GM12878 (cell line): ENCODE measurements around the gene BBOX1. TPM values are rescaled to one million over a fixed set of nuclear protein-coding genes. Genes with fewer than 3 reads are reported as not detected.

Source experiments
- ATAC-seq: fragments of 200-7000 bp; cut with Tn5 transposase; 3 replicates; pipeline ENCODE4 v1.9.1; 2020; ENCODE audit warnings: mild to moderate bottlenecking, moderate library complexity
- BruUV-seq: library from RNA; stranded (reverse); fragments of 400-500 nt; replicated peaks from 2 replicates; lab custom pipeline; 2021; lab: Mats Ljungman, UMichigan
- CTCF ChIA-PET: fragments of 300-600 bp; sonication (Branson Sonifier 250); formaldehyde crosslinking; extraction: SDS; loops from one replicate; lab custom pipeline; 2021; ENCODE audit warnings: inconsistent platforms; lab: Yijun Ruan, JAX
- POLR2A ChIA-PET: fragments of 350-600 bp; formaldehyde crosslinking; extraction: SDS; loops from one replicate; lab custom pipeline; 2021; ENCODE audit warnings: inconsistent platforms; lab: Charles Lee
- RAD21 ChIA-PET: fragments of 300-600 bp; sonication (Branson Sonifier 250); formaldehyde crosslinking; loops from one replicate; lab custom pipeline; 2023; ENCODE audit warnings: antibody characterized with exemption; ENCODE audit not compliant: unreplicated experiment; lab: Charles Lee
- SMC1A ChIA-PET: fragments of 300-600 bp; sonication (Branson Sonifier 250); formaldehyde crosslinking; loops from one replicate; lab custom pipeline; 2023; ENCODE audit not compliant: unreplicated experiment, uncharacterized antibody; lab: Charles Lee
- DNase-seq: peaks from one replicate; pipeline ENCODE4 v3.0.0-alpha.2; 2011; ENCODE audit warnings: low read depth, low spot score
- FAIRE-seq: peaks from 3 replicates; lab custom pipeline; 2011; peaks lifted over from hg19 to GRCh38; lab: Jason Lieb, UNC
- H2AFZ ChIP-seq: 2 replicates; pipeline ENCODE4 v1.6.0; 2011; ENCODE audit warnings: low read depth, low read length, control low read depth; ENCODE audit not compliant: control insufficient read depth
- H3K27ac ChIP-seq: 2 replicates; pipeline ENCODE4 v1.5.1; 2011; ENCODE audit warnings: control low read depth; ENCODE audit not compliant: control insufficient read depth, insufficient read depth
- H3K27me3 ChIP-seq, 2 experiments: replicated peaks in 1 of 2; 2 replicates each; pipeline versions ENCODE4 v1.6.0 to v1.6.1; 2011; ENCODE audit warnings: low read length in 1 of 2; ENCODE audit not compliant: control insufficient read depth in 2 of 2, insufficient read depth in 2 of 2
- H3K36me3 ChIP-seq, 2 experiments: 2 replicates each; pipeline ENCODE4 v1.5.1; 2011; ENCODE audit warnings: low read length in 1 of 2; ENCODE audit not compliant: control insufficient read depth in 2 of 2, insufficient read depth in 2 of 2
- H3K4me1 ChIP-seq: 2 replicates; pipeline ENCODE4 v1.6.1; 2011; ENCODE audit warnings: mild to moderate bottlenecking, low read length, moderate library complexity, mixed read lengths; ENCODE audit not compliant: control insufficient read depth, insufficient read depth
- H3K4me2 ChIP-seq: 2 replicates; pipeline ENCODE4 v1.6.0; 2011; ENCODE audit warnings: control low read depth; ENCODE audit not compliant: control insufficient read depth, insufficient read depth
- H3K4me3 ChIP-seq: fragments of 200-600 bp; sonication (generic); 2 replicates; pipeline ENCODE4 v1.5.1; 2016
- H3K79me2 ChIP-seq: 2 replicates; pipeline ENCODE4 v1.6.0; 2011; ENCODE audit warnings: low read length; ENCODE audit not compliant: control insufficient read depth, insufficient read depth
- H3K9ac ChIP-seq: 2 replicates; pipeline ENCODE4 v1.8.0; 2011; ENCODE audit warnings: low read length, control low read depth, mixed read lengths; ENCODE audit not compliant: control insufficient read depth, insufficient read depth
- H3K9me3 ChIP-seq: replicated peaks from 3 replicates; pipeline ENCODE4 v1.5.1; 2011; ENCODE audit warnings: mild to moderate bottlenecking, low read length; ENCODE audit not compliant: control insufficient read depth, insufficient read depth
- H4K20me1 ChIP-seq: 2 replicates; pipeline ENCODE4 v1.6.0; 2011; ENCODE audit not compliant: control insufficient read depth, insufficient read depth
- CREM ChIP-seq: IDR thresholded peaks from 2 replicates; pipeline ENCODE4 v1.6.1; 2014; ENCODE audit warnings: antibody characterized with exemption, low read depth
- ESRRA ChIP-seq: IDR thresholded peaks from 2 replicates; pipeline ENCODE4 v1.6.1; 2012; ENCODE audit warnings: mild to moderate bottlenecking, low read length, improper control_type of control experiment
- HDGF ChIP-seq: fragments of 450-650 bp; IDR thresholded peaks from 2 replicates; pipeline ENCODE4 v1.6.1; 2016; ENCODE audit warnings: antibody characterized with exemption
- JUND ChIP-seq: IDR thresholded peaks from 2 replicates; pipeline ENCODE4 v1.6.1; 2012; ENCODE audit warnings: low read depth, mild to moderate bottlenecking, low read length, improper control_type of control experiment, moderate library complexity
- MXI1 ChIP-seq: fragments of 150-350 bp; IDR thresholded peaks from 2 replicates; pipeline ENCODE4 v1.6.1; 2011; ENCODE audit warnings: low read depth, mild to moderate bottlenecking, inconsistent platforms, low read length, improper control_type of control experiment
- NBN ChIP-seq: fragments of 450-650 bp; IDR thresholded peaks from 2 replicates; pipeline ENCODE4 v1.6.1; 2016
- NR2C1 ChIP-seq: fragments of 450-650 bp; IDR thresholded peaks from 2 replicates; pipeline ENCODE4 v1.6.1; 2017; ENCODE audit warnings: antibody characterized with exemption, mild to moderate bottlenecking, moderate library complexity
- NR2C2 ChIP-seq: IDR thresholded peaks from 2 replicates; pipeline ENCODE4 v1.6.1; 2011; ENCODE audit warnings: borderline replicate concordance, low read depth; ENCODE audit not compliant: control insufficient read depth, insufficient read length
- PML ChIP-seq: IDR thresholded peaks from 2 replicates; pipeline ENCODE4 v1.6.1; 2012; ENCODE audit warnings: low read length, inconsistent platforms
- POLR2AphosphoS2 ChIP-seq: IDR thresholded peaks from 2 replicates; pipeline ENCODE4 v1.6.1; 2011; ENCODE audit warnings: low read depth, mild to moderate bottlenecking, low read length, improper control_type of control experiment, moderate library complexity
- RB1 ChIP-seq: fragments of 450-650 bp; formaldehyde crosslinking; IDR thresholded peaks from 2 replicates; pipeline ENCODE4 v1.6.1; 2017; ENCODE audit warnings: mild to moderate bottlenecking, borderline replicate concordance
- RBBP5 ChIP-seq: fragments of 200-600 bp; sonication (generic); conservative IDR thresholded peaks from 2 replicates; pipeline ENCODE4 v1.6.1; 2016
- STAT3 ChIP-seq: IDR thresholded peaks from 2 replicates; pipeline ENCODE4 v1.6.1; 2011; ENCODE audit warnings: low read depth, low read length, improper control_type of control experiment
- SUPT20H ChIP-seq: IDR thresholded peaks from 2 replicates; pipeline ENCODE4 v1.6.1; 2011; ENCODE audit warnings: low read depth, mild to moderate bottlenecking, low read length, moderate library complexity, borderline replicate concordance; ENCODE audit not compliant: control insufficient read depth
- TCF7 ChIP-seq: IDR thresholded peaks from 2 replicates; pipeline ENCODE4 v1.6.1; 2014; ENCODE audit warnings: antibody characterized with exemption, borderline replicate concordance
- ZBED1 ChIP-seq: IDR thresholded peaks from 2 replicates; pipeline ENCODE4 v1.6.1; 2016; ENCODE audit warnings: borderline replicate concordance
- ZNF274 ChIP-seq: IDR thresholded peaks from one replicate; pipeline ENCODE4 v1.8.0; 2011; ENCODE audit not compliant: insufficient read length, insufficient read depth
- in situ Hi-C: fragments of 300-500 bp; cut with MboI; formaldehyde crosslinking; loops from 9 replicates; pipeline ENCODE4 v1.14.3; 2018; ENCODE audit warnings: mixed read lengths
- intact Hi-C: fragments of 100-400 bp; cut with micrococcal nuclease; formaldehyde crosslinking; loops from one replicate; pipeline ENCODE4 v1.14.2; 2022; ENCODE audit not compliant: unreplicated experiment
- polyA plus RNA-seq, 11 experiments: library from polyadenylated mRNA; depleted of rRNA in 4 of 11; unstranded in 6 of 11; stranded (reverse) in 5 of 11; fragments of >200 nt; fragmentation: Nextera tagmentation in 4 of 11; fragmentation: Illumina TruSeq in 1 of 11; extraction: Ambion mirVana in 4 of 11; extraction: Trizol in 1 of 11; gene quantifications; 1 replicate in 1 of 11; 2 replicates in 10 of 11; pipeline versions ENCODE4 v1.2.1 to v1.2.3, GENCODE V29; 2011 to 2016; ENCODE audit warnings: inconsistent platforms in 2 of 11, missing spikeins in 2 of 11, low read depth in 1 of 11
- total RNA-seq, 4 experiments: library from RNA; depleted of rRNA in 3 of 4; stranded (reverse); fragments of >200 nt in 3 of 4; fragmentation: Illumina TruSeq in 1 of 4; extraction: Trizol in 1 of 4; gene quantifications; 2 replicates each; pipeline versions ENCODE4 v1.2.1 to v1.2.3, GENCODE V29; 2013 to 2021

BBOX1 gene
- total and polyA plus RNA-seq, 10 of the 15 experiments (the other 5 are each of a cell fraction or from before 2014, with no cell fraction given) = 3.5 TPM; not detected in 9

DNA sequence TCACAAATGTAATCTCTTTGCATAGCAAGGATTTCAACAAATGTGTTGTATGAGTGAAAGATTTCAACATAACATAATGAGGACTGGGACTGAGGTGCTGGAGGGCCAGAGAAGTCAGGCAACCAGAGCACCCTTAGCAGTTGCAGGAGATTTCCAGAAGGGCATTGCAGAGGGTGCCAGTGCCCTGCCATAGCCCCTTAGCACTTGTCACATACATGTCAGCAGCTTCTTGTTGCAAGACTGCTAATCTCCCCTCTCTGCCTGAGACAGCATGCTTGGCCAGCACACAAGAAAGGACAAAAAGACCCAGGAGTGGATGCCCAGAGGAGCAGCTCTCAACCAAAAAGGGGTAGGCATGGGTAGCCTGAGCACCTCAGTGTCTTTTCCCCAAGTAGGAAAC, 43.2 kb downstream of the BBOX1 start:
- SMC1A ChIA-PET = interaction anchor here (0.7 to 1.3 kb wide), 2 partner anchors 20 to 346 kb away, joined by 3 to 5 read pairs; no protein-coding TSS in a partner anchor
- no TSS peak for BruUV-seq

DNA sequence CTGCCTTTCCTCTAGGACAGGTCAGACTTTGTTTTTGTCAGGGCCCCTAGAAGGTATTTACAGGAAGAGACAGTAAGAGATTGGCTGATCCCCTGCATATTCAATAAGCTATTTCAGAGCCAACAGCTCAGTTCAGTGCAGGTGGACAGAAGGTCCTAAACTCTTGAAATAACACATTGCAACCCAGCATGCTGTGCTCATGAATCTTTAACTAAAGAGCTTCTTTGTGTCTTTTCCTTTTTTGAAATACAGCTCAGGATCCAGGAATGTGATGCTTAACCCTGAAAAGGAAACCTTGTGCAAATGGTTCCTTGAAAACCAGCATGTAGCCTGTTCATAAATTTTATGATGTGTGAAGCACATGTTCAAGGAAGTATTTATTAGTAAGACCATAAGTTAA, 43.9 kb downstream of the BBOX1 start:
- DNase-seq = no peak
- H3K4me2 ChIP-seq = no peak overlapping the region
- H4K20me1 ChIP-seq = no peaks in the 10 kb centered on the region
- no peaks in the 10 kb centered on the region for H3K9me3 ChIP-seq
- no peak for TF ChIP-seq HDGF
- TF ChIP-seq ZBED1 = no peak
- no peak for TF ChIP-seq POLR2AphosphoS2
- TF ChIP-seq SUPT20H = no peak
- TF ChIP-seq RBBP5 = no peak
- in situ Hi-C loops = no loop called here
- H2AFZ ChIP-seq = no peak overlapping the region
- ChIA-PET POLR2A (no interaction called here), RAD21 (no interaction called here), SMC1A (interaction anchor here (0.7 to 1.3 kb wide), 2 partner anchors 21 to 347 kb away, joined by 3 to 5 read pairs; no protein-coding TSS in a partner anchor), CTCF (no interaction called here)
- BruUV-seq = no TSS peak
- intact Hi-C loops = no loop called here
- no peak overlapping the region for H3K27ac ChIP-seq
- H3K27me3 ChIP-seq = no peaks in the 10 kb centered on the region
- no peak for ATAC-seq
- H3K4me3 ChIP-seq = no peak overlapping the region
- no peak overlapping the region for H3K9ac ChIP-seq
- no peak for FAIRE-seq
- no peaks in the 10 kb centered on the region for H3K79me2 ChIP-seq
- H3K4me1 ChIP-seq = no peaks in the 10 kb centered on the region
- H3K36me3 ChIP-seq = no peaks in the 10 kb centered on the region

More for the DNA sequence above, 43.2 kb downstream of the BBOX1 start:
- no peak for DNase-seq
- H3K9ac ChIP-seq = no peak overlapping the region
- H4K20me1 ChIP-seq = no peaks in the 10 kb centered on the region
- no peak overlapping the region for H3K4me3 ChIP-seq
- no peaks in the 10 kb centered on the region for H3K4me1 ChIP-seq
- ChIA-PET CTCF (no interaction called here), RAD21 (no interaction called here), POLR2A (no interaction called here)
- no peak for FAIRE-seq
- no peak overlapping the region for H3K27ac ChIP-seq
- no peak overlapping the region for H3K4me2 ChIP-seq
- no peak overlapping the region for H2AFZ ChIP-seq
- H3K79me2 ChIP-seq = no peaks in the 10 kb centered on the region
- intact Hi-C loops = no loop called here
- TF ChIP-seq STAT3 = no peak
- no peak for TF ChIP-seq PML
- TF ChIP-seq MXI1 = no peak
- no peak for TF ChIP-seq HDGF
- TF ChIP-seq ESRRA = no peak
- no peak for TF ChIP-seq CREM
- TF ChIP-seq TCF7 = no peak
- no peak for TF ChIP-seq NBN
- TF ChIP-seq RB1 = no peak
- TF ChIP-seq NR2C2 = no peak
- no peak for TF ChIP-seq NR2C1
- TF ChIP-seq JUND = no peak
- no peak for TF ChIP-seq ZNF274
- in situ Hi-C loops = no loop called here
- H3K27me3 ChIP-seq = no peaks in the 10 kb centered on the region
- no peaks in the 10 kb centered on the region for H3K9me3 ChIP-seq
- ATAC-seq = no peak
- H3K36me3 ChIP-seq = no peaks in the 10 kb centered on the region
